Activated naive CD8-positive, alpha-beta T cell treated with anti-CD3 and anti-CD28 coated beads, Interleukin-2, amount 10 ng/mL, durations not matched to agents 7 days and 5 days (primary cell): ENCODE measurements around the gene CAMK1G. TPM values are rescaled to one million over a fixed set of nuclear protein-coding genes. Genes with fewer than 3 reads are reported as not detected.

Experiments
- ATAC-seq: fragments of 150-1000 bp; cut with Tn5 transposase; one replicate; pipeline ENCODE4 v1.10.0; 2021; ENCODE audit warnings: low read depth, moderate library complexity
- POLR2A ChIA-PET: fragments of 350-600 bp; sonication (Branson Sonifier 250); formaldehyde crosslinking; loops from one replicate; lab custom pipeline; 2021; ENCODE audit warnings: antibody characterized with exemption; lab: Charles Lee
- DNase-seq: peaks from one replicate; pipeline ENCODE4 v3.0.0; 2021
- H3K27ac Mint-ChIP-seq: one replicate; pipeline ENCODE4 v1.8.0; 2022; ENCODE audit warnings: mild to moderate bottlenecking, mixed read lengths
- H3K27me3 Mint-ChIP-seq: one replicate; pipeline ENCODE4 v1.8.0; 2022; ENCODE audit warnings: mild to moderate bottlenecking, moderate library complexity, mixed read lengths
- H3K36me3 Mint-ChIP-seq: one replicate; pipeline ENCODE4 v1.8.0; 2021; ENCODE audit warnings: mild to moderate bottlenecking, mixed read lengths
- H3K4me1 Mint-ChIP-seq: one replicate; pipeline ENCODE4 v1.8.0; 2021; ENCODE audit warnings: mixed read lengths
- H3K4me3 Mint-ChIP-seq: one replicate; pipeline ENCODE4 v1.8.0; 2022; ENCODE audit warnings: mild to moderate bottlenecking, moderate library complexity, mixed read lengths
- H3K9me3 Mint-ChIP-seq: one replicate; pipeline ENCODE4 v1.8.0; 2021; ENCODE audit warnings: mixed read lengths
- total RNA-seq, 2 experiments: library from RNA; stranded (reverse); gene quantifications; one replicate each; pipeline ENCODE4 v1.2.3, GENCODE V29; 2021

CAMK1G gene
- total RNA-seq, 2 experiments from 2014 or later, result not detected

DNA sequence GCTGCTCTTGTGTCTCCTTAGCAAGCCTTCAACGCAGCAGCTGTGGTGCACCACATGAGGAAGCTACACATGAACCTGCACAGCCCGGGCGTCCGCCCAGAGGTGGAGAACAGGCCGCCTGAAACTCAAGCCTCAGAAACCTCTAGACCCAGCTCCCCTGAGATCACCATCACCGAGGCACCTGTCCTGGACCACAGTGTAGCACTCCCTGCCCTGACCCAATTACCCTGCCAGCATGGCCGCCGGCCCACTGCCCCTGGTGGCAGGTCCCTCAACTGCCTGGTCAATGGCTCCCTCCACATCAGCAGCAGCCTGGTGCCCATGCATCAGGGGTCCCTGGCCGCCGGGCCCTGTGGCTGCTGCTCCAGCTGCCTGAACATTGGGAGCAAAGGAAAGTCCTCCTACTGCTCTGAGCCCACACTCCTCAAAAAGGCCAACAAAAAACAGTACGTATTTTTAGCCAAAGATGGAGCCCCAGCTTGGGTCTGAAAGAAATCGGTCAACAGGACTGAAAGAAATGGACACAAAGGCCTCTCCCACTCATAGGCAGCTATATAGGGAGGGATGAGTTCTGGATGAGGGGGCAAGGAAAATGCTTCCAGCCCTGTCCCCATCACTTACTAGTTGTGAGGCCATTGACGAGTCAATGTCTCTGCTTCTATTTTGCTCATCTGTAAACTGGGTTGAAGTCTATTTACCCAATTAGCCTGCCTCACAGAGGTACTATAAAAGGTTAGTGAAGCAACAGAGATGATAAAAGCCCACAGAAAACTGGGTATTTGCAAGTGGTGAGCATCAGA is 28.5 kb downstream of the CAMK1G start:
- Mint-ChIP-seq H3K27me3 (no peaks in the 10 kb centered on the region), H3K4me3 (peak overlapping the region; percentile 43), H3K27ac (peak overlapping the region; percentile 71), H3K9me3 (no peaks in the 10 kb centered on the region), H3K4me1 (peaks cover 10% of the 10 kb centered on the region), H3K36me3 (no peaks in the 10 kb centered on the region)
- ATAC-seq (peak; percentile 92), DNase-seq (peak; percentile 53)
- POLR2A ChIA-PET, result interaction anchor here (1.6 kb wide), 1 partner anchor 157 kb away, joined by 8 read pairs; no protein-coding TSS in a partner anchor

DNA sequence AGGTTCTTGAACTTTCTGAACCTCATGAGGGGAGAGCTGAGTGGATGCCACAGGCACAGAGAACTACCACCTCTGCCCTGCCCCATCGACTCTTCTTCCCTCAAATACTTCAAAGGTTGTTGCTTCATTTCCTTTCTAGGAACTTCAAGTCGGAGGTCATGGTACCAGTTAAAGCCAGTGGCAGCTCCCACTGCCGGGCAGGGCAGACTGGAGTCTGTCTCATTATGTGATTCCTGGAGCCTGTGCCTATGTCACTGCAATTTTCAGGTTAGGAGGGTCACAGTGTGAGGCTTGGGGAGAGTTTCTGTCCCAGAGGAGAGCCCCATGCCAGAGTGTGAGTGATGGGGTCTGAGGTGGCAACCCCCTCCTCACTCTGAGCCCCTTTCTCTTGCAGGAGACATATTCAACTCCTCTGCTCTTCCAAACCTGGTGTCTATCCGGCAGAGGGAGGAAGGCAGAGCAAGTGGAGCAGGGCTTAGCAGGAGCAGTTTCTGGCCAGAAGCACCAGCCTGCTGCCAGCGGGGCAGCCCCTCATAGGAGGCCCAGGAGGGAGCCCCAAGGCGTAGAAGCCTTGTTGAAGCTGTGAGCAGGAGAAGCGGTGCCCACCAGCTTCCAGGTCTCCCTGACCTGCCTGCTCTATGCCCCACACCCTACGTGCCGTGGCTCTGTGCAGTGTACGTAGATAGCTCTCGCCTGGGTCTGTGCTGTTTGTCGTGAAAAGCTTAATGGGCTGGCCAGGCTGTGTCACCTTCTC is 29.3 kb downstream of the CAMK1G start:
- no peaks in the 10 kb centered on the region for H3K36me3 Mint-ChIP-seq
- ATAC-seq (peak; percentile 25), DNase-seq (no peak)
- peaks cover 10% of the 10 kb centered on the region for H3K4me1 Mint-ChIP-seq
- POLR2A ChIA-PET, result no interaction called here
- no peaks in the 10 kb centered on the region for H3K9me3 Mint-ChIP-seq
- no peaks in the 10 kb centered on the region for H3K27me3 Mint-ChIP-seq
- no peak overlapping the region for H3K4me3 Mint-ChIP-seq
- no peak overlapping the region for H3K27ac Mint-ChIP-seq

DNA sequence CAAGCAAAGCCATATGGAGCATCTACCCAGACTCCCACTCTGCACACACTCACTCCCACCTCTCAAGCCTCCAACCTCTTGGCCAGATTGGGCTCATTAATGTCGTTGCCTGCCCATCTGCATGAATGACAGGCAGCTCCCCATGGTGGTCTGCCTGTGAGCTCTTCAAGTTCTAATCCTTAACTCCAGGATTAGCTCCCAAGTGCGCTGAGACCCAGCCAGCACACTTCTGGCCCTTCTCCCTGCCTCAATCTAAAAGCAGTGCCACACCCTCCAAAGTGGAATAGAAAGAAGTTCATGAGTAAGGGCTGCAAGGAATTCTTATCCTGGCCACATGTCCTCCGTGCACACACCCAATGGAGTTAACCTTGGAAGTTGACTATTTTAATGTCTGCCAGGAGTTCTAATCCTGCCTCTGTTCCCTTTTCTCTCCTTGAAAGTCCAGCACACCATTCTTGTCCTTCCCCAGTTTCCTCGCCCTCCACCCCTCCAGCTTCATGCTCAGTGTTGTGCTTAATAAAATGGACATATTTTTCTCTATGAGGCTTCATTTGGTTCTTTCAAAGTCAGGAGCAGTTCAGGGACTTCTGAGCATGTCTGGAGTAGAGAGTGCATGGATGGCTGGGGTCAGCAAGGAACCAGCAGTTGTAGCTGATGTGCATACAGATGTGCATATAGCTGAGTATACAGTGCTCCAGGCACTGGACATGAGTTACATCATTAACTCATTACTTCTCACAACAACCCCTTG is 30.1 kb downstream of the CAMK1G start:
- H3K27me3 Mint-ChIP-seq, result no peaks in the 10 kb centered on the region
- DNase-seq (no peak), ATAC-seq (no peak)
- POLR2A ChIA-PET, result no interaction called here
- H3K36me3 Mint-ChIP-seq, result no peaks in the 10 kb centered on the region
- no peaks in the 10 kb centered on the region for H3K9me3 Mint-ChIP-seq
- H3K4me3 Mint-ChIP-seq, result no peak overlapping the region
- no peak overlapping the region for H3K27ac Mint-ChIP-seq
- H3K4me1 Mint-ChIP-seq, result peaks cover 10% of the 10 kb centered on the region

DNA sequence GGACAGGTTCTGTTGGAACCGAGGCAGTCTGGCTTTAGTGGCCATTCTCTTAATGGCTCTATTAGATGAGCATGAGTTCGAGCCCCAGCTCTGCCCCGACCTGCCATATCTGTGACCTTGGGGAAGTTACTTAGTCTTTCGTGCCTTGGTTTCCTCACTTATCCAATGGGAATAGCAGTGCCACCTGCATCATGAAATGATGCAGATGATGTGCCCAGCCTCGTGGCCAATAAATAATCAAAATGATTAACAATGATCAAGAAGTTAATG is 30.6 kb downstream of the CAMK1G start:
- no peak overlapping the region for H3K4me3 Mint-ChIP-seq
- H3K27ac Mint-ChIP-seq, result no peak overlapping the region
- H3K9me3 Mint-ChIP-seq, result no peaks in the 10 kb centered on the region
- H3K27me3 Mint-ChIP-seq, result no peaks in the 10 kb centered on the region
- POLR2A ChIA-PET, result no interaction called here
- peaks cover 10% of the 10 kb centered on the region for H3K4me1 Mint-ChIP-seq
- ATAC-seq (no peak), DNase-seq (no peak)
- no peaks in the 10 kb centered on the region for H3K36me3 Mint-ChIP-seq

DNA sequence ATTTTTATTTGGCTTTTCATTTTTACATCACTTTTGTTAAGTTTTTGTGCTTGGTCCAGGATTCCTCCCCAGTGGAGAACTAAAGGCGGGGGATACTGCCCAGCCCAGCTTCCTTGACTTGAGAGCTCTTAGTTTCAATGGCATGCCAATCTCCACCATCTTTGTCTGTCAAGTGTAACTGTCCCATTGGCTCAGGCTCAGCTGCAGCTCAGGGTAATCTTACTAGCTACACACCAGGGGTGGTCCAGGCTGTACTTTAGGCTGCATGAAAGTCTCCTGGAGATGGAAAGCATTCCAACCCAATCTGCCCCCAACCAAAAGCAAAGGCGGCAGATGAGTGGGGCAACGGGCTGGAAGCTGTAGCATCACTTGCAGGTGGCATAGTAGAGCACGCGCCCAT is 31.4 kb downstream of the CAMK1G start:
- ATAC-seq (no peak), DNase-seq (no peak)
- Mint-ChIP-seq H3K4me3 (no peak overlapping the region), H3K36me3 (no peaks in the 10 kb centered on the region), H3K27me3 (no peaks in the 10 kb centered on the region), H3K4me1 (peaks cover 10% of the 10 kb centered on the region), H3K9me3 (no peaks in the 10 kb centered on the region), H3K27ac (no peak overlapping the region)
- POLR2A ChIA-PET, result no interaction called here

DNA sequence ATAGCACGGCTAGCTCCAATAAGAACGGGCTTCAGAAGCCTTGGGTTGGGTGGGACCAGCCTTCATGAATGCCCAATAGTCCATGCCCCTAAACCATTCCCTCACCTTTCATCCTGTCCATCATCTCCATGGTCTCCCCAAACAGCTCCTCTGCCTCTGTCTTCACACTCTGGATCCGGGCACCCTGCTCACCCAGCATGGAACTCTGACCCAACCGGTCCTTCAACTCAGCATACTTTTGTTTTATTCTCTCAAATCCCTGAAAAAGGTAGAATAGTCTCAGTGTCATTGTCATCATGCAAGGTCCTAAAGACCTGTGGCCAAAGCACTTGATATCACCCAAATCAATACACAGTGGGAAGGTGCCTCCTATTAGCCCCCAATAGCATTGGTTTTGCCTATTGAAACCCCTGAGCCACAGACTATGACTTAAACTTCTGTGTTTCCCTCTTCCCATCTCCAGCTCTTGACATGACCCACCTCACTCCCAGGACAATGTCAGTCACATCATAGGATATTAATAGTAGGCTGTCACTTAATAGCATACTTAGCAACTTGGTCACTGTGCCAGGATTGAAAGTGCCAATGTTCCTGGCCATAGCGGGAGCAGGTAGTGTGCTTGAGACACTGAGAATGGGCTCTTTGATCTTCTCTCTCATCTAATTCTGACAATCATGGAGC is 33.0 kb downstream of the CAMK1G start:
- Mint-ChIP-seq H3K27me3 (no peaks in the 10 kb centered on the region), H3K4me3 (no peak overlapping the region), H3K27ac (no peak overlapping the region), H3K4me1 (peaks cover 8% of the 10 kb centered on the region), H3K9me3 (no peaks in the 10 kb centered on the region), H3K36me3 (no peaks in the 10 kb centered on the region)
- DNase-seq, result no peak
- POLR2A ChIA-PET, result interaction anchor here (0.6 kb wide), 1 partner anchor 1529 kb away, joined by 4 read pairs; no protein-coding TSS in a partner anchor
- ATAC-seq, result no peak

DNA sequence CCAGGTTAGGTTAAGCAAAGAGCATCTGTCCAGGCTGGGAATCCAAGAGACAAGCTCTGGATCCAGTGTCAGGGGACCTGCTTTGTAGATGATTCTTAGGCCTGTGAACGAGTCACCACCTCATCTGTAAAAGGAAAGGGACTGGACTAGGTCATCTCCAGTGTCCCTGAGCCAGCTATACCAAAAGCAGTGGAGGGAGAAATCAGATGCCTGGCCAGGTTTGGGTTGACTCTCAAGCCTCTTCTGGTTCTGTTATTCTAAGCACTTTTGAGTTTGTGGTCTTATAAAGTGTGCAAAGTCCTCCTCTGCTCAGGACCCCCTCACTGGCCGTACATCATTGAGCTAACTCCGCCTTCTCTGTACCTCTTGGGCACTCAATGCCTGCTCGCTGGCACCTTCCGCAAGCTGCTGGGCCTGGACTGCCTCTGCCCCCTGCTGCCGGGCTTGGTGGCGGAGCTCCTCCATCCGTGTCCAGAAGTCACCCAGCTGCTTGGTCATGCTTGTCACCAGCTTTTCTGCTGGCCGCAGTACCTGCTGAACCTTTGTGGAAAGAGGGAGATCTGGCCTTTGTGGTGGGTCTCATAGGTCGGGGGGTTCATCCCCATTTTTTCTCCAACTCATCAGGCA is 33.6 kb downstream of the CAMK1G start:
- ATAC-seq (no peak), DNase-seq (no peak)
- POLR2A ChIA-PET, result no interaction called here
- H3K36me3 Mint-ChIP-seq, result no peaks in the 10 kb centered on the region
- H3K4me3 Mint-ChIP-seq, result no peak overlapping the region
- no peaks in the 10 kb centered on the region for H3K27me3 Mint-ChIP-seq
- peaks cover 6% of the 10 kb centered on the region for H3K4me1 Mint-ChIP-seq
- no peaks in the 10 kb centered on the region for H3K9me3 Mint-ChIP-seq
- no peak overlapping the region for H3K27ac Mint-ChIP-seq

DNA sequence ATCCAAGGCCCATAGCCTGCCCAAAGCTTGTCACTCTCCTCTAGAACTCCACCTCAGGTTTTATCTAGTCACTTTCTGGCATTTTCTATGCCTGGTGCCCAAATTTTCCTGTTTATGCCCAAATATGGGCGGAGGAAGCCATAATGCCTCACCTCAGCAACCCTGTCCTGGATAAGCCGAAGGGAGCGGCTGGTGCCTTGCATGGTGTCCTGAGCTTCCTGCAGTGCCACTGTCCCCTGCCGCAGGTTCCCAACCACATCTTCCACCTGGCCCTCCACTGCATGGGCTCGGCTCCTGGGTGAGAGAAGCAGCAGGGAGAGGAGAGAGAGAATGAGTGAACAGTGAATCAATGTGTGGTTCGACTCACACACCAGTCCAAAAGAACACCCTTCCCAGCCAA is 34.2 kb downstream of the CAMK1G start:
- POLR2A ChIA-PET, result no interaction called here
- H3K4me3 Mint-ChIP-seq, result no peak overlapping the region
- peaks cover 1% of the 10 kb centered on the region for H3K4me1 Mint-ChIP-seq
- no peaks in the 10 kb centered on the region for H3K27me3 Mint-ChIP-seq
- H3K27ac Mint-ChIP-seq, result no peak overlapping the region
- no peaks in the 10 kb centered on the region for H3K36me3 Mint-ChIP-seq
- H3K9me3 Mint-ChIP-seq, result no peaks in the 10 kb centered on the region
- ATAC-seq (no peak), DNase-seq (no peak)

DNA sequence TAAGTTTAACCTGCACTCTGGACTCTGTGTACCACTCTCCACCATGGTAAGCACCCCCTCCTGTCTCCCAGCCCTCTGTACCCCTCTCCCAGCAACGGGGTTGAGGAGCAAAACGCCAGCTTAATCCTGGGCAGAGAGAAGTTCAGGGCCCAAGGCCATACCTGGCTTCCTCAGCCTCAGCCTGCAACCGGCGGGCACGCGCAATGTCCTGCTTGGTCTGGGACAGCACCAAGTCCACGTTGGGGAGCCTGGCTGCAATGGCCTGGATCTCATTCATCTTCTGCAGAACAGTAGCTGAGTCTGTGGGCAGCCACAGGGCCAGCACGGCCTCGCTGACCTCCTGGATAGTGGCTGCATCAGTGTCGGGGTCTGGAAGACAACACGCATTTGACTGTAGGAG is 34.8 kb downstream of the CAMK1G start:
- no peaks in the 10 kb centered on the region for H3K9me3 Mint-ChIP-seq
- H3K4me1 Mint-ChIP-seq, result no peaks in the 10 kb centered on the region
- H3K27me3 Mint-ChIP-seq, result no peaks in the 10 kb centered on the region
- no peak overlapping the region for H3K27ac Mint-ChIP-seq
- POLR2A ChIA-PET, result no interaction called here
- H3K36me3 Mint-ChIP-seq, result no peaks in the 10 kb centered on the region
- DNase-seq (no peak), ATAC-seq (no peak)
- no peak overlapping the region for H3K4me3 Mint-ChIP-seq

DNA sequence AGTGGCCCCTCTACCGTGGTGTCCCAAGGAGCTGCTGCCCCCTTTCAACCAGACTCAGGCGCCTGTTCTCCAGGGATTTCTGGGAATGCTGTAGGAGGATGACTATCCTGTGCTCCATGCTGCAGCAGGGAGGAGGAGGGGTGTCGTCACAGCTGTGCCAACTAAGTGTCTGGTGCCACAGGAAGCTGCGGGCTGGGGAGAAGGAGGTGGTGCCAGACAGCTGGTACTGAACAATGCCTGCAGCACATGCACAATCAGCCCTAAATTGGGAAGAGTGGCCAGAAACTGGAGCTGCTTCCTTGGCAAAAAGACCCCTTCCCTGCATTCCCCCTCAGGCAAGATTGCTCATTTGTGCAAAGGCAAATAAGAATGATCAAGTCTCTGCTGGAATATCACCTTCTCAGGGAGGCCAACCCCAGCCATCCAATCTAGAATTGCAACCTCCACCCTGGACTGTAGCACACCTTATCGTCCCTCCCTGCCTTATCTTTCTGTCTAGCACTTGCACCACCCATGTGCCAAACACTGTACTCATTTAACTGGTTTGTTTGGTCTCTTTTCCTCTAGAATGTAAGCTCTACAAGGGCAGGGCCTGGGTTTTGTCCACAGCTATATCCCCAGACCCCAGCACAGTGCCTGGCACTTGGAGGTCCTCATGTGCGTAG is 35.4 kb downstream of the CAMK1G start:
- ATAC-seq (no peak), DNase-seq (no peak)
- H3K4me3 Mint-ChIP-seq, result no peak overlapping the region
- H3K4me1 Mint-ChIP-seq, result no peaks in the 10 kb centered on the region
- no peaks in the 10 kb centered on the region for H3K36me3 Mint-ChIP-seq
- POLR2A ChIA-PET, result no interaction called here
- no peak overlapping the region for H3K27ac Mint-ChIP-seq
- H3K27me3 Mint-ChIP-seq, result peaks cover 1% of the 10 kb centered on the region
- H3K9me3 Mint-ChIP-seq, result no peaks in the 10 kb centered on the region

DNA sequence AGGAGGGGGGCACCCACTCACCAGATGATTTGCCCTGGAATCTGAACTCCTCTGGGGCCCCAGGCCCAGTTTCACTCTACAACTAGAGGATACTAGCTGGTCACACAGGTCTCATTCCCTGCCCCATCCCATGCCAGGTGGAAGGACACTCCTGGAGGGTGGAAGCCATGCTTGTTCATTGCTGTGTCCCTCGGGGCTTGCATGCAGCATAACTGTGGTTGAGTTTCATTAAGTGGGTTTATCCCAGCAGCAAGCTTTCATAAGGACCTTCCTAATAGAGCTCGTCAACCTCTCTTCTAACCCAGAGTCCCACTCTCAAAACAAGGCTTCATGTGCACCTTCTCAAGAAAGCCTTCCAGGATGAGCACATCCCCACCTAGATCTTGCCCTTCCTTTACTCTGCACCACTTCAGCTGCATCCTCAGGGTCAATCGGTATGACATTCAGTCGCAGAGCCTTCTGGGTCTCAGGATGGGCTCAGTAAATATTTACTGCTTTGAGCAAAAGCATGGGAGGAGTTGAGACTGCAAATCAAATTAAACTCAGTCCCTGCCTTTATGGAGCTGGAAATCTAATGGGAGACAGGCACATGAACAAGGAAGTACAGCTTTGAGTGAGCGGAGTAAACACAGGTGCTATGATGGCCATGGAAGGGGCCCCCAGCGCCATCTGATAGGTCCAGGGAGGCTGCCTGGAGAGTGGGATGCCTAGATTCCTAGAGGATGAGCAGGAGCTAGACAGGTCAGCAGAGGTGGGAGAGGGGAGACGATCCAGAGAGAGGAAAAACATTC is 36.4 kb downstream of the CAMK1G start:
- Mint-ChIP-seq H3K9me3 (no peaks in the 10 kb centered on the region), H3K4me1 (no peaks in the 10 kb centered on the region), H3K27ac (no peak overlapping the region), H3K36me3 (no peaks in the 10 kb centered on the region), H3K4me3 (no peak overlapping the region), H3K27me3 (peaks cover 4% of the 10 kb centered on the region)
- POLR2A ChIA-PET, result no interaction called here
- ATAC-seq (no peak), DNase-seq (no peak)

DNA sequence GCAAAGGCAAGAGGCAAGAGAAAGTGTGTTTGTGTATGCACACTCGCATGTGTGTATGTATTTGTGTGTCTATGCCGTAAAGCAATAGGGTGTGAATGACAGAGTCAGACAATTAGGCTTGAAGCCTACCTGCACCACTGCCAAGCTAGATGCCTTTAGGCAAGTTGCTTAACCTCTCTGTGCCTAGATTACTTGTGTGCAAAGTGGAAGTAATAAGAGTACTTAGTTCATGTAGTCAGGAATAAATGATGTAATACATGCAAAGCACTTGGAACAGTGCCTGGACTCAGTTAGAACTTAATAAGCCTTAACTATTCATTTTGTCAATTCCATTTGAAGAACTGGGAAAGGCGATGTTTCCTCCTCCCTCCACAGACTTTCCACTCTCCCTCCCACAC is 37.0 kb downstream of the CAMK1G start:
- POLR2A ChIA-PET, result no interaction called here
- no peaks in the 10 kb centered on the region for H3K4me1 Mint-ChIP-seq
- no peaks in the 10 kb centered on the region for H3K9me3 Mint-ChIP-seq
- peaks cover 4% of the 10 kb centered on the region for H3K27me3 Mint-ChIP-seq
- no peak for ATAC-seq
- no peak for DNase-seq
- H3K36me3 Mint-ChIP-seq, result no peaks in the 10 kb centered on the region
- no peak overlapping the region for H3K27ac Mint-ChIP-seq
- no peak overlapping the region for H3K4me3 Mint-ChIP-seq
